A549 (cell line): Measurements from ENCODE around the gene RAMACL.

Experiments
- HOXA7 ChIP-seq: fragments of 250-450 bp; sonication (Bioruptor Pico); IDR thresholded peaks from 2 replicates; pipeline ENCODE4 v1.5.0; 2020; ENCODE audit warnings: mild to moderate bottlenecking, moderate library complexity
- POLR2AphosphoS2 ChIP-seq: conservative IDR thresholded peaks from 2 replicates; pipeline ENCODE4 v1.6.1; 2012; ENCODE audit warnings: low read length, improper control_type of control experiment, inconsistent platforms
- RAD21 ChIP-seq, 2 experiments: fragments of >200 bp in 1 of 2; sonication (Bioruptor Twin) in 1 of 2; formaldehyde crosslinking in 1 of 2; IDR thresholded peaks in 1 of 2; conservative IDR thresholded peaks in 1 of 2; 2 replicates in 1 of 2; 3 replicates in 1 of 2; pipeline ENCODE4 v1.6.1; 2012 to 2018; ENCODE audit warnings: inconsistent platforms in 1 of 2
- TF ChIP-seq, protein P1 (sequence below): fragments of 450-650 bp; IDR thresholded peaks from 2 replicates; pipeline ENCODE4 v1.6.1; 2014; ENCODE audit warnings: antibody characterized with exemption

DNA sequence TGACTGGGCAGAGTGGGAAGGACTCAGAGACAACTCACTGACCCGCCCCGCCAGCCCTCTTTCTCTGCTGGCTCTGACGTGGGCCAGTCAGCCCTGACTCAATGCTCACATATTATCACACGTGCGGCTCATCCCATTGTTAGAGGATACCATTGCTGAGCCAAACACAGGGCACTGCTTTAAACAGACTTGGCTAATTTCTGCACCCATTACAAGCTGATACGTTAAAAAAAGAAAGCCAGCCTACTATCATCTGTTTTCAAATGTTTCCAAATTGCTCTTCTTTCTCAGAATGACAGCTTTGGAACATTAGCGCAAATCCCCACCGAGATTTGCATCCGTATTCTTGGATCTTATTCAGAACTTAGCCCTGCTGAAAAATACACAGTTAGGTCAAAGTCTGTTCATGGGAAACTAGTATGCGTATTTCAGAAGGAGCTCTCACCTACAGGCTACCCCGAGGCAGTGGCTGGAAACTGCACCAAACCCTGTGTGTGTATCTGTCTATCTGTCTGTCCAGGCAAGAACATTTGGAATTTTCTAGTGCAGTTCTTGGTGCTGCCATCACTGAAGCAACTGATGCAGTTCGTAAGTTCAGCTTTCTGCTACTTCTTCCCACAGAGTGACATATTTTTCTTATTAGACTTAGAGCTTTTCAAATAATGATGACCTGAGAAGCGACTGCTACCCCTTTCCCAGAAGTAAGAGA, 32.8 kb downstream of the RAMACL start:
- TF ChIP-seq RAD21 (conservative IDR thresholded peaks at IDR 0.05 in 1 of 2, IDR thresholded peaks at IDR 0.05 in 1 of 2) (no peak), HOXA7 (no peak), POLR2AphosphoS2 (no peak)
- TF ChIP-seq, protein P1, sequence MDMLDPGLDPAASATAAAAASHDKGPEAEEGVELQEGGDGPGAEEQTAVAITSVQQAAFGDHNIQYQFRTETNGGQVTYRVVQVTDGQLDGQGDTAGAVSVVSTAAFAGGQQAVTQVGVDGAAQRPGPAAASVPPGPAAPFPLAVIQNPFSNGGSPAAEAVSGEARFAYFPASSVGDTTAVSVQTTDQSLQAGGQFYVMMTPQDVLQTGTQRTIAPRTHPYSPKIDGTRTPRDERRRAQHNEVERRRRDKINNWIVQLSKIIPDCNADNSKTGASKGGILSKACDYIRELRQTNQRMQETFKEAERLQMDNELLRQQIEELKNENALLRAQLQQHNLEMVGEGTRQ: no peak
